Anterior cingulate cortex (tissue), 58 donors: Measurements from ENCODE around the gene TMEM116.

Experiments used
- DNase-seq, 58 donors: peaks; one replicate each; lab custom pipeline; 2025; lab: John Stamatoyannopoulos, UW

Gene TMEM116

DNA sequence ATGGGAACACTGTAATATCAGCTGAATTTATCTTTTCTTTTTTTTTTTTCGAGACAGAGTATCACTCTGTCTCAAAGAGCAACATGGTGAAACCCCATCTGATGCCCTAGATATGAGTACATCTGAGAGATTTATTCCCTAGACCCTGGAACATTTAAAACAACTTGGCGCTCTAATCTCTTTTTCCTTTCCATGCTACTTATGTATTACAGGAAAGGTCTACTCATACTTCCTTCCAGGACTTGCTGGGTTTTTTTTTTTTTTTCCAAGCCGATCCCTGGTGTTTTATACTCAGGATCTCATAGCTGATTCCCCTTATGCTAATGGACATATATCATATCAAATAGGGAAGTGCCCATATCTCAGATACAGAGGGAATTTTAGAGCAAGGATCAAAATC is 87.8 kb downstream of the TMEM116 start:
- no peak for DNase-seq

DNA sequence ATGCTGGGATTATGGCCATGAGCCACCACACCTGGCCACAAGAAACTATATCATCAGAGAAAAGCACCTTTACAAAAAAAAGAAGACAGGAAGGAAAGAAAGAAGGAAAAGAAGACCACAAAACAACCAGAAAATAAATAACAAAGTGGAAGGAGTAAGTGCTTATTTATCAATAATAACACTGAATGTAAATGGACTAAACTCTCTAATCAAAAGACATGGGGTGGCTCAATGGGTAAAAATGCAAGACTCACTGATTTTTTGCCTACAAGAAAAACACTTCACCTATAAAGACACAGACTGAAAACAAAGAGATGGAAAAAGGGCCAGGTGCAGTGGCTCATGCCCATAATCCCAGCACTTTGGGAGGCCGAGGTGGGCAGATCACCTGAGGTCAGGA is 105.2 kb downstream of the TMEM116 start:
- DNase-seq, result no peak

DNA sequence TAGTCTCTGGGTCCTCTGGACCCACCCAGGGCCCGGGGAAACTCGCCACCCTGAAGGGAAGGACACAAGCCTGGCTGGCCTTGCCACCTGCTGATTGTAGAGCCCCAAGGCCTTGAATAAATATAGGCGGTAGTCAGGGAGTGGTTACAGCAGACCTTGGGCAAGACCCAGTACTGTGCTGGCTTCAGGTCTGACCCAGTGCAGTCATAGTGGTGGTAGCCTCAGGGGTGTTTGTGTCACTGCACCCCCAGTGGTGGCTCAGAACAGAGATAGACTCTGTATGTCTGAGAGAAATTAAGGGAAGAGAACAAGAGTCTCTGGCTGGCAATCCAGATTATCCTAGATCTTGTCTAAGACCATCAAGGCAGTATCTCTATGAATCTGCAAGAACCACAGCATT is 107.5 kb downstream of the TMEM116 start:
- no peak for DNase-seq

DNA sequence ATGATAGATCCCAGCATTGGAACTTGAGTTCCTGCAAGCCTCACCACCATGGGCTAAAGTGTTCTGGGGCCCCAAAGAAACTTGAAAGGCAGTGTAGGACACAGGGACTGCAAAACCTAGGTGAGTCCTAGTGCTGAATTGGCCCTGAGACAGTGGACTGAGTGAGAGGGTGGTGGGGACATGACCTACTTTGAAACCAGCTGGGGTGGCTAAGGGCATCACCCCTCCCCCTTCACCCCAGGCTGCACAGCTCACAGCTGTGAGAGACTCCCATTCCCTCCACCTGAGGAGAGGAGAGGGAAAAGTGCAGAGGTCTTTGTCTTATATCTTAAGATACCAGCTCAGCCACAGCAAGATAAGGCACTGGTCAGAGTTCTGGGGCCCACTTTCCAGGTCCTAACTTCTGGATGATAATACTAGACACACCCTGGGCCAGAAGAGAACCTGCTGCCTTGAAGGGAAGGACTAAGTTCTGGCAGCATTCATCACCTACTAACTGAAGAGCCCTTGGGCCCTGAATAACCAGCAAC is 108.5 kb downstream of the TMEM116 start:
- no peak for DNase-seq

DNA sequence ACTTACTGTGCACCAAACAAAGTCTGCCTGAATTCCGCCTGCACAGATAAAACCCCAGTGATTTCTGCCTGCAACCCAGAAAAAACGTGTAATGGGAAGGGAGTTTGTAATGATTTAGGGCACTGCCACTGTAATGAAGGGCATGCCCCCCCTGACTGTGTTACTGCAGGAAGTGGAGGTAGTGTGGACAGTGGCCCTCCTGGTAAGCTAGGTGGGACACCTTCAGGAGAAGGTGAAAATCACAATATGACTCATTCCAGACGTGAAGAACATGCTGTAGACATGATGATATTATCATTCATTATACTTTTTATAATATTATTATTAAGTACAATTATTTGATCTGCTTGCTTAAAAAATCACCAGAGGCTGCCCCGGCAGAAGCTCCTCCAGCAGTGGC is 111.8 kb downstream of the TMEM116 start:
- no peak for DNase-seq

DNA sequence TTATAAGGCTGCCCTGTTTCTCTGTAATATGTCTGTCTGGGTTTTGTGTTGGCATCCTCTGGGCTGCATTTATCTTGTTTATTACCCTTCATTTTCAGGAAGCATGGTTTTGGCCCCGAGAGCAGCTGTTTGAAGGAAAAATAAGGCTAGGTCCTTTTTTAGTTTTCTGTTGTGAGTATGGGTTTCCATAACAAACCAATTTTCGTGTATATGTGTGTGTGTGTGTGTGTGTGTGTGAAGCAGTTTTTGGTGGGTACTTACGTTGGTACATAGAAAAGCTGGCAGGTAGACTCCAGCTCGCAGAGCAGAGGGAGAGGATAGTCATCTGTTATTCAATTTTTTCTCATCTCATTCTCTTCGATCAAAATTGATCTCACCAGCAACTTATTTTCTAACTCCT is 118.4 kb downstream of the TMEM116 start:
- no peak for DNase-seq

DNA sequence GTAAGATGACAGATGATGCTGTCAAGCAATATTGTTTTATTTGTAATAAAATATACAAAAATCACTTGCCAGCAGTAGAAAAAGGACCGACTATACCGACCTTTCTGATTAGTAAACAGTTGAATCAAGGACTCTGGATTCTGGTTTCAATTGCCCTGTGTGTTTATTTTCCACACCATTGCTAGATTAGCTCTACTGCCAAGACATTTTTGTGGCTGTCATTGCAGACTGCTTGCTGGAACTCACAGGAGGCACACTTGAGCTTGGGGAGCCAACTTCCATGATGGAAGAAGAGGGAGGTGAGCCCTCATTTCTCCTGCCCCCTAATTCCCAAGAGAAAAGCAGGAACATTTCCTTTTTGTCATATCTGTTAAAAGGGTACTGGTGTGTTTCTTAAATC is 119.7 kb downstream of the TMEM116 start:
- no peak for DNase-seq

DNA sequence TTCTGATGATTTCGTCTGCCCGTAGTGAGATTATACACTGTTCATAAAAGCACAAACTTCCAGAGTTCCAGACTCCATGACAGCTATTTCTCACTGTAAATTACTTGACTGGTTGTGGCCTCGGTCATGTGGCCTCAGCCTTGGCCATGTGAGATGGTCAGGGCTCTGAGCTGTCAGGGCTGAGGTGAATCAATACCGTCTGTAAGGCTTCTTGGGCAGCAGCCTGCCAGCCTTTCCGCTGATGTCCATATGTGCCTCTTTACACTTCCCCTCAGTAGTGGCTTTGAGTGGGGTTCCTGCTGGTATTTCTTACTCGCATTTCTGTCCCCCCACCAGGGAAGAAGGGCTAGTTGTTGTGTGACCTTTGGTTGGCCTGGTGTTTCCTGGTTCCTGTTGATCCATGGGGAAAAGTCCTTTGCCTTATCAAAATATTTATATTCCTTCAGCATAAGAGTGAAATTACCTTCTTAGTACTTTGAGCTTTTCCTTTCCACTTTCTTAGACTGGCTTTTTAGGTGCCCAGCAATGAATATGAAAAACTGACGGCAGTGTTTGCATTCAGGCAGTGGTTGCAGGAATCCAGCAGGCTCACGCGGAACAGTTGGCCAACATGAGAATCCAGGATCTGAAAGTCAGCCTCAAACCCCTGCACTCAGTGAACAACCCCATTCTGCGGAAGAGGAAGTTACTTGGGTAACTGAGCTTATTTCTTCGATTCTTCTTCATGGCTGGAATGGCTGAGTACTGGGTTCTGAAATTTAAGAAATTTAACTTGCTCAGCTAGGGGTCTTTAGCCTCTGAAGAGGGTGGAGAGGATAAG is 124.8 kb downstream of the TMEM116 start:
- peak in 1 of 58 donors; percentile 1 for DNase-seq

DNA sequence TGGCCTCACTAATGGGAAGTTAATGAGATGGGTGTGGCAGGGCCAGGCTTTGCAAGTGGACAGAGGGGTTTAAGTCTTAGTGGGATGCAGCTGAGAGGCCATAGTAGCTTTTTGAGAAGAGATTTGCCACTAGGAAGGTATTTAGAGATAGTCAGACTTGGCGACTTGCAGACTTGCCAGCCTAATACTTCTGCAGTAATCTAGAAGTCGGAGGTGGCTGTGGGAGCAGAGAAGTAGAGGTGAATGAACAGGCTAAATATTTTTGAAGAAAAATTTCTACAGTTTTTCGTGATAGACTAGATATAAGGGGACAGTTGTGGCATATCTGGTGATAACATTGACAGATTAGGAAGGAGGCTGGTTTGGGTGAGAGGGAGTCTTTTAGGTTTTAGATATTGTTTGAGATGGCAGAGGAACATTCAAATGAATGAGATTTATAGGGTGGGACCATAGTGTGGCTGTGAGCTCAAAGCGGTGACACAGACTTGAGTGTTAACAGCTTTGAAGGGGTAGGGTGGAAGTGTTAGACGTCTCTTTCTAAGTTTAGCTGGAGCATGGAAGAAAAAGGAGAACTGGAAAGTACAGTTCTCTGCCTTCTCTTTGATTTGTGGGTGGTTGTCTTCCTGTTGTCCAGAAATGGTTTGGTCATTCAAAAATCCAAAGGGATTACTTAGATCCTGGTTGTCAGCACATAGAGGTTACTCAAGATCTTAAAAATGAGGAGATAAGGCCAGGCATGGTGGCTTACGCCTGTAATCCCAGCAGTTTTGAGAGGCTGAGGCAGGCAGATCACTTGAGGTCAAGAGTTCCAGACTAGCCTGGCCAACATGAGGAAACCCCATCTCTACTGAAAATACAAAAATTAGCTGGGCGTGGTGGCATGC is 126.1 kb downstream of the TMEM116 start:
- peak in 1 of 58 donors; percentile 16 for DNase-seq

DNA sequence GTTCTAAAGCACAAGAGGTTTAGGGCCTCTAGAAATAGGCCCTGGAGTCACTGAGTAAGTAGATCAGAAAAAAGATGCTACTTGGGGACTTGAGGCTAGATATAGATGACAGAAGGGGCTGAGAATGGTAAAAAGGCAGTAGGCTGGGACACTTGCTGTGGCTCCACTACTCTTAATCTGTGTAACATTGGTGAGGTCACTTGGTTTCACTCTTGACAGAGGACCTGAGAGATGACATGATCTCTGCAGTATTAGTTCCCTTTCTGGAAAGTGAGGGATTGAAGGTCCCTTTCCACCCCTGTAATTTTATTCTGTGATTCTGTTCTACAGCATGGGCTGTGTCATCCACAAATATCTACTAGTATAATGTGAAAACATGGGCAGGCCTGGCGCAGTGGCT is 131.2 kb downstream of the TMEM116 start:
- no peak for DNase-seq
